ENCODE data around the gene NCK2.

Gene NCK2

GRCh38 chr2:105814291-105814940, 69.7 kb downstream of the NCK2 start:
- DNase-seq (ENCODE audit: low read depth), result no peak

- no peak for DNase-seq (ENCODE audit: low read depth)
Measured at GRCh38 chr2:105815401-105815800, 70.7 kb downstream of the NCK2 start.

DNA sequence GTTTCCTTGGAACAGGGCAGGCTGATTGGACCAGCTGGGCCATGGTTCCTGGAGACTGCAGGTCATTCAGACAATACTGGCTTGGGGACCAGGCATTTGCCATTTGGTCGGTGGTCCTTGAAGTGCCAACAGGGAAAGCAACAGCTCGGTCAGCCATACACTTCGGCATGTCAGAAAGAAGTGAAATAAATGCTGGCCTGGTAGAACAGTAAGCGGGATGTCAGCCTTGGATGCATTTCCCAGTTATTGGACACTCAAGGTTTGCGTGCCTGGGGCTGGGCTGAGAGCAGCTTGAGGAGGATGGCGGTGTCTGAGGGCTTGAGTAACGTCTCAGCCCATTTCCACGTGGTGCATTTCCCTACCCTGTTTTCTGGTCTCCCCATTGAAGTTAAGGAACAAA, 75.4 kb downstream of the NCK2 start:
- DNase-seq (ENCODE audit: low read depth), result no peak

DNA sequence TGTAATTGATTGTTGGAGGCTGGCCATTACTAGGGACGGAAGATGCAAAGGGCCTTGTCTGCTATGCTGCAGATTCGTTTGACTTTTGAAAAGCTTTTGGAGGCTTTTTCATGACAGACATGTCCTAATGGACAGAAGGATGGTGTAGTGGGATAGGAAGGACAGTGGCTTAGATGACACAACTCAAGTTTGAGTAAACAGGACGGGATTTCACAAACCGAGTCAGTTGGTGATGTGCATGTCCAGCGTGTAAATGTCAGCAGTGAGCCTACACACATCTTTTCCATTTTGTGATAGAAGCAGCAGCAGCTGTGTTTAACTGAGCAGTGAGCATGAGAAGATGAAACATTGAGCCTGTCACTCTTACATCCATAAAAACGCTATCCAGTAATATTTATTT, 76.0 kb downstream of the NCK2 start:
- DNase-seq (ENCODE audit: low read depth), result no peak

- DNase-seq (ENCODE audit: low read depth), result no peak
Measured at GRCh38 chr2:105821428-105822125, 76.9 kb downstream of the NCK2 start.

- DNase-seq (ENCODE audit: low read depth), result no peak
Measured at GRCh38 chr2:105822186-105822585, 77.5 kb downstream of the NCK2 start.

DNA sequence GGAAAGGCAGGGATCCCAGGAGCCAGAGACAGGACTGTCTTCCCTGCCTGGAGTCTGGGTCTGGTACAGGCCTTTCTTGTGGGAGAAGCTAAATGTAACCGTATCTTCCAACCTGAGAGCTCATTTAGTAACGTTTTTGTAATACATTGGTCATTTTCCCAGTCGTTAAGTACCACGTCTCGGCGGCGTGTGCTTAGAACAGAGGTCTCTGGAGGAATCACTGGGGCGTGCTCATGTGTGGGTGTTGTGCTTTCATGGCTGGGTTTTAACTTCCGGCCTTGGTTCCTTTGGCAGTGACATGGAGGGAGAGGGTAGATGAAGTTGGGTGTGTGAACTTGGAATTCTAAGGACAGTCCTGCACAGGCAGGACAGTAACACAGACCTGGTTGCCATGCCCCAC, 79.7 kb downstream of the NCK2 start:
- DNase-seq (ENCODE audit: low read depth), result no peak

DNA sequence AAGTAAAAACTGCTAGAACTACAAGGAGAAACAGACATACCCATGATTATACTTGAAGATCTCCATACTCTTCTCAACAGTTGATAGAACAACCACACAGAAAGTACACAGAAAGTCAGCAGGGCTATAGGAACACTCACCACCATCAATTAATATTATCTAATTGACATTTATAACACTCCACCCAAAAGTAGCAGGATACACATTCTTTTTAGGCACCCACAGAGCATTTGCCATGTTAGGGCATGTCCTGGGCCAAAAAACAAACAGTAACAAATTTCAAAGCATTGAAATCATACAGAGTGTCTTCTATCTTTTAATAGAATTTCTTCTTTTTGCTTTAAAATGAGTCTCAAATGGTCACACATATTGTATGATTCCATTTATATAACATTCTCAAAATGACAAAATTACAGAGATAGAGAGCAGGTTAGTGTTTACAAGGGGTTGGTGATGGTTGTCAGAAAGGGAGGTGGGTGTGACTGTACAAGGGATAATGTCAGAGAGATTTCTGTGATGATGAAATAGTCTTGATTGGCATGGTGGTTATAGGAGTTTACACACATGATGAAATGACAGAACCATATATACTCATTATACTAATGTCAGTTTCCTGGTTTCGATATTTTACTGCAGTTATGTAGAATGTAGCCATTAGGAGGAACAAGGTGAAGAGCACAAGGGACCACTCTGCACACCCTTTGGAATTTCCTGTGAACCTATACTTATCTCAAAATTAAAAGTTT, 82.8 kb downstream of the NCK2 start:
- no peak for DNase-seq (ENCODE audit: low read depth)

GRCh38 chr2:105828558-105828957, 83.8 kb downstream of the NCK2 start:
- no peak for DNase-seq (ENCODE audit: low read depth)

- no peak for DNase-seq (ENCODE audit: low read depth)
Measured at GRCh38 chr2:105834931-105835330, 90.2 kb downstream of the NCK2 start.

- no peak for DNase-seq (ENCODE audit: low read depth)
Measured at GRCh38 chr2:105836341-105836740, 91.6 kb downstream of the NCK2 start.

- no peak for DNase-seq (ENCODE audit: low read depth)
Measured at GRCh38 chr2:105836840-105837692, 92.4 kb downstream of the NCK2 start.

DNA sequence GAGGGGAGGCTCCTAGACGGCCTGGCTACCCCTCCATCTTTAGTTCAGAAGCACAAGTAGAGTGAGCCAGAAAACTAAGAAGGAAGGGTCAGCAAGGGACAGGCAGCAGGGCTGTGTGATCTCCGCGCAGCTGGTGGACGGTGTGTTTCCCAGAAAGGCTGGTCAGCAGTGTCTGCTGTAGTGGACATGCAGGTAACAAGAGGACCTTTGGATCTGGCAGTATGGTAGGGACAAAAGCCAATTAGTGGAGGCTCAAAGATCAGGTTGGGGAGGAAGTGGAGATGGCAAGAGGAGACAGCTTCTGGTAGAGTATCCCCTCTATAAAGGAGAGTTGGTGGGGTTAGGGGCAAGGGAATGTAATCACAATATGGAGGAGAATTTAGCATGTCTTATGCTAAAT, 95.1 kb downstream of the NCK2 start:
- DNase-seq (ENCODE audit: low read depth), result no peak

DNA sequence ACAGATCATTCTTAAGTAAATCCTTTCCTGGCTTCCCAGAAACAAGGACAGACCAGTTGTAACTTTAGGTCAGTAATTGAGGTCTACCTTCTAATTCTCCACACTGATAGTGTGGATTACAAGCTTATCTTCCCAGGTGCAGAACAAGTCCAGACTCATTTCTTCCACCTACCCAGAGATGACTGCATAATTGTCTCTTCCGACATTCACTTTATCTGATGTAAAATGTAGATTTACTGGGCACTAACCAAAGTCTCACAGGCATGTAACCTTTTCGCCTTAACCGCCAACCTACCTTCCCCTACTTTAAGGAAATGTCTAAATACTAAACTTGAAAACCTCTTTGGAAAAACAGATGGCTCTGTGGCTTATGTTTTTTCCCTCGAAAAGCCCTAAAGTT, 96.2 kb downstream of the NCK2 start:
- DNase-seq (ENCODE audit: low read depth), result no peak

- no peak for DNase-seq (ENCODE audit: low read depth)
Measured at GRCh38 chr2:105841551-105841950, 96.8 kb downstream of the NCK2 start.

DNA sequence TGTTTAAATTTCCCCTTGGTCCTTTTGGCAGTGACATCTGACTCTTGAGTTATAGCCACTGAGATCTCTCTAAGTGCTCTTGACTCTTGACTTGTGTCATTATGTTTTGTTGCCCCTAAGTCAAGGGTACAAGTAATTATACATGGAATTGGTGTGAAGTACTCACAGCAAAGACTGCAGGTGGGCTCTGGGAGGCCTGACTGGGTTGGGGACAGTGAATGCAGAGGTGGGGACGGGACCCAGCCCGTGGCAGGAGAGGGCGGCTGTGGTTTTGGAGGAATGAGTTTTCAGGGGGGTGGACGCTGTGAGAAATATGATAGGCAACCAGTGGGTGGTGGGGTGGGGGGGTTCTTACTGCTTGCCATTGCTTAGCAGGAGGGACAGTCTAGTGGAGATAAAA, 97.8 kb downstream of the NCK2 start:
- no peak for DNase-seq (ENCODE audit: low read depth)

DNA sequence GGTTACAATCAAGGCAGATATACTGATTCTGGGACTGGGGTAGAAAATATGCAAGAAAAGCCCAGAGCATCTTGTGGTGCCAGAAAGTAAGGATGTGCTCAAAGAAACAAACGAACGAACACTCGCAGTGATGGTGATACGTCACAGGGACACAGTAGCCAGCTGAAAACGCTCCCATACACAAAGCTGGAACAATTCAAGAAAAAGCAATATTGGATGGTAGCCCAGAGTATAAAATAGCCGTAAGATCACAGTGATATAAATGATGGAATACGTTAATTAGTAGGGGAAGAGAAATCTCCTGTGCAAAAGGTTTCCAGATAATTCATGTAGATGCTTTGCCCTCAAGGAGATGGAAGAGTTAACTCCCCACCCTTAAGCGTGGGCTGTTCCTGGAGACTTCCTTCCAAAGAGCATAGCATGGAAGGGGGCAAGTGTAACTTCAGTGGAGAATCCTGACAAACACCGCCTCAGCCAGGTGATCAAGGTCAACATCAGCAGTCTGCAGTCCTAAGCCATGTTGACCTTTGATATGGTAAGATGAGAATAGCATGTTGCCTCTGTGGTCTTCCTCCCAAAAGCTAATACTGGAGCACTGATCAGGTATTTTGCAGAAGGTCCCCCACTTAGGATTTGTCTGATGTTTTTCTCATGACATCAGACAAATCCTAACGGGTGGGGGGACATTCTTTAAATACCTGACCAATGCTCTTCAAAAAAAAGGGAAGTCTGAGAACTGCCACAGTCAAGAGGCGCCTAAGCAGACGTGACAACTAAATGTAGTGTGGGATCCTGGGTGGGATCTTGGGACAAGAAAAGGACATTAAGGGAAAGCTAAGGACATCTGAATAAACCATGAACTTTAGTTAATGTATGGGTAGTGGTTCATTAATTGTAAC, 99.0 kb downstream of the NCK2 start:
- no peak for DNase-seq (ENCODE audit: low read depth)

- no peak for DNase-seq (ENCODE audit: low read depth)
Measured at GRCh38 chr2:105845976-105846375, 101.3 kb downstream of the NCK2 start.

GRCh38 chr2:105847056-105847455, 102.3 kb downstream of the NCK2 start:
- DNase-seq (ENCODE audit: low read depth), result no peak

DNA sequence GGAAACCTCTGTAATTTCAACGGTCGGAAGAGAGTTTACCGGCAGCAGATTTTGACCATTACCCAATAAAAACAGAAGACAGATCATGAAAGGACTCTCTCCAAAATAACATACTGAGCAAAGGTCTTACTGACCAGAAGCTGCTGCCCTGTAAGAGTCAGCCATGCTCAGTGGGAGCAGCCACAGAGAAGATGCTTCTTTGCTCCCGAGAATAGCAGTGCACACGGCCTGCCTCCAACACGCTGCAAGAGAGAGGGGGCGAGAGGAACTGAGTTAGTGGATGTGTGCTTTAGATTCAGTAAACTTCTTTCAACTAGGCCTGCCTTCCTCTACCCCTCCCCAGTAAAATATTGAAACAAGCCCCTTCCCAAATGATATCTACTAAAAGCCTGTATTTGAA, 103.7 kb downstream of the NCK2 start:
- no peak for DNase-seq (ENCODE audit: low read depth)

GRCh38 chr2:105849431-105850179, 104.9 kb downstream of the NCK2 start:
- DNase-seq (ENCODE audit: low read depth), result no peak

Data from HS-5 (cell line).